OCI-LY3 (cell line): Measurements from ENCODE around the gene PRSS56.

Source experiments
- H2AFZ ChIP-seq: fragments of 200-600, 300-600 bp; shearing (Covaris generic); 2 replicates; pipeline ENCODE4 v1.6.0; 2014; ENCODE audit warnings: antibody characterized with exemption, low read depth, low read length
- H3K27ac ChIP-seq: fragments of 200-600, 300-600 bp; sonication (generic); 2 replicates; pipeline ENCODE4 v1.5.1; 2014; ENCODE audit warnings: mild to moderate bottlenecking, low read length, moderate library complexity, mixed read lengths
- H3K27me3 ChIP-seq: fragments of 200-600, 300-600 bp; sonication (generic); 2 replicates; pipeline ENCODE4 v1.6.1; 2014; ENCODE audit warnings: low read depth, low read length, mixed read lengths
- H3K36me3 ChIP-seq: fragments of 200-600, 300-600 bp; sonication (generic); replicated peaks from 2 replicates; pipeline ENCODE3; 2014; ENCODE audit warnings: low read depth, low read length, mixed read lengths
- H3K4me1 ChIP-seq: fragments of 300-600, 200-600 bp; sonication (generic); 2 replicates; pipeline ENCODE4 v1.6.1; 2014; ENCODE audit warnings: low read length, mixed read lengths
- H3K4me2 ChIP-seq: fragments of 200-600, 300-600 bp; sonication (generic); 2 replicates; pipeline ENCODE4 v1.6.1; 2014; ENCODE audit warnings: low read length, mixed read lengths
- H3K4me3 ChIP-seq: fragments of 300-600, 200-600 bp; sonication (generic); 2 replicates; pipeline ENCODE4 v1.5.1; 2014; ENCODE audit warnings: antibody characterized with exemption, mild to moderate bottlenecking, low read length, moderate library complexity
- H3K79me2 ChIP-seq: fragments of 300-600, 200-600 bp; shearing (Covaris generic); 2 replicates; pipeline ENCODE4 v1.6.1; 2014; ENCODE audit warnings: mild to moderate bottlenecking, low read length, mixed read lengths
- H3K9ac ChIP-seq: fragments of 300-600, 200-600 bp; shearing (Covaris generic); 2 replicates; pipeline ENCODE4 v1.6.0; 2014; ENCODE audit warnings: mild to moderate bottlenecking, low read length, moderate library complexity
- H3K9me3 ChIP-seq: fragments of 200-600, 300-600 bp; shearing (Covaris generic); 2 replicates; pipeline ENCODE4 v1.6.1; 2014; ENCODE audit warnings: low read length, mixed read lengths; ENCODE audit not compliant: insufficient read depth
- H4K20me1 ChIP-seq: fragments of 200-600, 300-600 bp; sonication (generic); 2 replicates; pipeline ENCODE4 v1.6.1; 2016; ENCODE audit warnings: low read length, mixed read lengths; ENCODE audit not compliant: insufficient read depth
- EZH2phosphoT487 ChIP-seq: fragments of 200-600 bp; shearing (Covaris generic); IDR thresholded peaks from 2 replicates; pipeline ENCODE4 v1.6.1; 2018; ENCODE audit warnings: antibody characterized with exemption, mixed run types, low read depth
- TF ChIP-seq, protein P1 (sequence below): fragments of 200-600, 300-600 bp; sonication (generic); IDR thresholded peaks from 2 replicates; pipeline ENCODE4 v1.5.1; 2014; ENCODE audit warnings: antibody characterized with exemption, low read length, low read depth

PRSS56 gene

DNA sequence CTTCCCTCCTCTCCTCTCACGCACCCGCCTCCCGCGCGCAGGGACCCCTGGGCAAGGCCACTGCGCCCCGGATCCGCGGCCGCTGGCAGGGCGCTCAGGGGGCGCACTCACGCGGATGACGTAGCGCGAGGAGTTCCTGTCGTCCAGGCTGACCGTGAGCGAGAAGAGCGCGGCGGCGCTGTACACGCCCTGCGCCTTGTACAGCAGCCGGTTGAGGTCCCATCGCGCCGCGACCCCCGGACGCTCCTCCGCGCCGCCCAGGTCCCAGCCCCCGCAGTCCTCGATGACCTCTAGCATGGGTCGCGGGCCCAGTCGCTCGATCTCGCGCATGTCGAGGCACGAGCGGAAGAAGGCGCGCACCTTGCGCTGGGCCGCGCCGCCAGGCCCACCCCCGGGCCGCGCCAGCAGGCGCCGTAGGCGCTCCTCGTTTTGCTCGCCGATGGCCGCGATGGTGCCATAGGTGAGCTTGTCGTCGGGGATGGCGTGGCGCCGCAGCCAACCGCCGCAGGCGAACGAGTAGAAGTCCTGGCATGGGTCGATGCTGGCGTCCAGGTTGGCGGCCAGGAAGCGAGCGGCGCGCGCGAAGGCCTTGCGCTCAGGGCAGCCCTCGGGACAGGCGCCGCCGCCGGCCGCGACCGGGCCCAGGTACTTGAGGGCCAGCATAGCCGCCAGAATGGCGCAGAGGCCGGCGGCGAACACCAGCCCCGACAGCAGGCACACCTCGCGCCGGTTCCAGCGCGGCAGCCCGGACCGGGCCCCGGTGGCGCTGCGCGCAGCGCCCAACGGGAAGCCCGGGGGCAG lies 34.2 kb upstream of the PRSS56 start:
- H3K4me2 ChIP-seq, result no peak overlapping the region
- no peak overlapping the region for H3K27ac ChIP-seq
- no peaks in the 10 kb centered on the region for H3K27me3 ChIP-seq
- no peak overlapping the region for H3K4me3 ChIP-seq
- H3K36me3 ChIP-seq, result no peaks in the 10 kb centered on the region
- no peaks in the 10 kb centered on the region for H3K79me2 ChIP-seq
- no peaks in the 10 kb centered on the region for H4K20me1 ChIP-seq
- no peak overlapping the region for H2AFZ ChIP-seq
- no peaks in the 10 kb centered on the region for H3K4me1 ChIP-seq
- TF ChIP-seq EZH2phosphoT487, result no peak
- TF ChIP-seq, protein P1, sequence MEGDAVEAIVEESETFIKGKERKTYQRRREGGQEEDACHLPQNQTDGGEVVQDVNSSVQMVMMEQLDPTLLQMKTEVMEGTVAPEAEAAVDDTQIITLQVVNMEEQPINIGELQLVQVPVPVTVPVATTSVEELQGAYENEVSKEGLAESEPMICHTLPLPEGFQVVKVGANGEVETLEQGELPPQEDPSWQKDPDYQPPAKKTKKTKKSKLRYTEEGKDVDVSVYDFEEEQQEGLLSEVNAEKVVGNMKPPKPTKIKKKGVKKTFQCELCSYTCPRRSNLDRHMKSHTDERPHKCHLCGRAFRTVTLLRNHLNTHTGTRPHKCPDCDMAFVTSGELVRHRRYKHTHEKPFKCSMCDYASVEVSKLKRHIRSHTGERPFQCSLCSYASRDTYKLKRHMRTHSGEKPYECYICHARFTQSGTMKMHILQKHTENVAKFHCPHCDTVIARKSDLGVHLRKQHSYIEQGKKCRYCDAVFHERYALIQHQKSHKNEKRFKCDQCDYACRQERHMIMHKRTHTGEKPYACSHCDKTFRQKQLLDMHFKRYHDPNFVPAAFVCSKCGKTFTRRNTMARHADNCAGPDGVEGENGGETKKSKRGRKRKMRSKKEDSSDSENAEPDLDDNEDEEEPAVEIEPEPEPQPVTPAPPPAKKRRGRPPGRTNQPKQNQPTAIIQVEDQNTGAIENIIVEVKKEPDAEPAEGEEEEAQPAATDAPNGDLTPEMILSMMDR, result no peak
- H3K9ac ChIP-seq, result no peak overlapping the region
- H3K9me3 ChIP-seq, result no peaks in the 10 kb centered on the region

DNA sequence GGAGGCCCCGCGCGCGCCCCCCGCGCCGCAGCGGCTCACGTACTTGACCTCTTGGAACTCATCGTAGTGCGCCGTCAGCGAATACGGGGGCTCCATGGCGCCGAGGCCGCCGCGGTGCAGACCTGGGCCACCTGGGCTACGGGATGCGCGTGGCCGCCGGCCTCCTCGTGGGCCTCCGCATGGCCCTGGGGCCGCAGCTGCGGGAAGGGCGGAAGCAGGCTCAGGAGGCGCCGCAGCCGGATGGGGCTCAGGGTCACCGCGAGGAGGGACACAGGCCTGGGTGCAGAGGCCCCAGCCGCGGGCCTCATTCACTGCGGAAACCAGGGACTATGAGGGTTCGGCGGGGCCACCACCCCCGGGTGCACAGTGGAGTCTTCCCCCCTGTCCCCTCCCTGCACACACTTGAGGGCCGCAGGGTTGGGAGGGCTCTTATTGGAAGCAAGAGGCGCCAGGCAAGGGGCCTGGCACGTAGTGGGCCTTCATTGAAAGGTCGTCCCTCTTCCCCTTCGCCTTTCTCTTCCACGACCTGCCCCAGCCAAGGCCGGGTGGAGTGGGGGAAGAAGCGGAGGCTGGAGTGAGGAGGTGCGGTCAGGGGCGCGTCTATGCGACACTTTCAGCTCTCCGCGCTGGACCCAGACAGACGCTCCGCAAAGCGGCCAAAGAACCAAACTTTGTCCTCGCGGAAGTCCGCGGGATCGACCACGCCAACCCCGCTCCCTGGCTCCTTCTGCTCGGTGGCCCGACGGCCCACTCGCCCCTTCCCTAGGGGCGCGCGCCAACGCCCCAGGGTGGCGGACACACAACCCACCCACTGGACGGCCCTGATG lies 33.4 kb upstream of the PRSS56 start:
- TF ChIP-seq EZH2phosphoT487, result no peak
- Histone ChIP-seq H4K20me1 (no peaks in the 10 kb centered on the region), H3K9ac (no peak overlapping the region), H3K4me3 (no peak overlapping the region), H3K36me3 (no peaks in the 10 kb centered on the region), H3K27me3 (no peaks in the 10 kb centered on the region), H3K4me2 (no peak overlapping the region), H3K27ac (no peak overlapping the region), H3K9me3 (no peaks in the 10 kb centered on the region), H3K79me2 (no peaks in the 10 kb centered on the region), H2AFZ (no peak overlapping the region), H3K4me1 (no peaks in the 10 kb centered on the region)

DNA sequence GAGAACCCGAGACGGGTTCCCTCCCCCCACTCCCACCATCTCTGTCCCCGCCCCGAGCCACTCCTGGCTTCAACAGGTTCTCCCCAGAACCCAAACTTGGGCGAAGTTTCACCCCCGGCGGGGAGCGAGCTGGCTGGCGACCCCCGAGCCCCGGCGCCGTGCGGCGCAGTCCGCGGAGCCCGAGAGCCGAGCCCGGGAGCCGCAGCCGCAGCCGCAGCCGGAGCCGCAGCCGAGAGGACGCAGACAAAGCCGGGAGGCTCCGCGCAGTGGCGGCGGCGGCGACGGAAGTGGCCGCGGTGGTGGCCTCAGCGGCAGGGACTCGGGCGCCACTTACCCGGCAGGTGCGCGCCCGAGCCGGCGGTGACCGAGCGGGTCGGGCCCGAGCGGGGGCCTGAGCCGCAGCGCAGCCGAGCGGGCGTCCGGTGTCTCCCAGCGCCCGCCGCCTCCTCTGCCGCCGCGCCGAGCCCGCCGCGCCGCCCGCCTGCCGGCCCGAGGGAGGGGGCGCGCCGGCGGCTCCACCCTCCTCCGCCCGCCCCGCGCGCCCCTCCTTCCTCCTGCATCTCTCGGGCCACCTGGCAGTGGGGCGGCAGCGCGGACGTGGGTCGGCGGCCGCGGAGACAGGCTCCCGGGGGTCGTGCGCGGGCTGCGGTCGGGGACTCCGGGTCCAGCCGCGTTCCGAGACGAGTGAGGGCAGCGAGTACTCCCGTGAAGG lies 32.6 kb upstream of the PRSS56 start, which contains the start of gene ECEL1:
TSS of gene ECEL1 (minus strand) at position 450 of the 712 bp plus-strand sequence. CDS start 1,181 bp downstream, outside the sequence.
- no peak within 1 kb of the TSS for H3K9ac ChIP-seq
- no peaks in the 10 kb centered on the region for H3K79me2 ChIP-seq
- H3K27me3 ChIP-seq, result no peaks in the 10 kb centered on the region
- TF ChIP-seq EZH2phosphoT487, result no peak
- TF ChIP-seq, protein P1, result no peak
- H3K9me3 ChIP-seq, result no peaks in the 10 kb centered on the region
- no peak within 1 kb of the TSS for H3K4me3 ChIP-seq
- no peak within 1 kb of the TSS for H3K4me2 ChIP-seq
- H4K20me1 ChIP-seq, result no peaks in the 10 kb centered on the region
- no peaks in the 10 kb centered on the region for H3K4me1 ChIP-seq
- H2AFZ ChIP-seq, result no peak within 1 kb of the TSS
- no peaks in the 10 kb centered on the region for H3K36me3 ChIP-seq
- no peak within 1 kb of the TSS for H3K27ac ChIP-seq

DNA sequence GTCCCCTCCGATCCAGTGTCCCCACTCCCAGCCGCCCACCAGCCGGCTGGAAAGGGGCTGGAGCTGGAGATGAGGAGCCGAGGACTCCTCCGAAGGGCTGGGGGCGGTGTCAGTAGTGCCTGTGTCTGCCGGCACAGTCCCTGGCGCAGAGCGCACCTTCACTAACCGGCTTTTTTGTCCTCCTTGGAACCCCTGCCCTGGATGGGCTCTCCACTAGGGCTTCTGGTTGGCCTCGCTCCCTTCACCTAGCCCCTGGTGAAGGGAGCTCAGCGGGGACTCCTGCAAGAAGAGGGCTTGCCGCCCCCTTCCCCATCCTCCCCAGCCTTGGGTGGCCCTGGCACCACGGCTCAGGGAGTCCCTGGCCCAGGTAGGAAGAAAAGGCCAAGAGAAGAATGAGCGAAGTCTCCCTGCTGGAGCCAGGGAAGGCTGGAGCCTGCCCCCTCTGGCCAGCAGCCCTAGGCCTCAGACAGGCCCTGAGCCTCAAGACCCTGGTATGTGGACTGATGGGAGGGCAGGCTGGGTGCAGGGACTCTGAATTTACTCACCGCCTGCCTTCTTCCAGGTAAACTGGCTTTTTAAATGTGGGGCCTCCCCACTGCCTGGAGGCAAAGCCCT lies 32.0 kb upstream of the PRSS56 start:
- H3K79me2 ChIP-seq, result no peaks in the 10 kb centered on the region
- H3K9ac ChIP-seq, result no peak overlapping the region
- TF ChIP-seq, protein P1, result no peak
- TF ChIP-seq EZH2phosphoT487, result no peak
- no peaks in the 10 kb centered on the region for H4K20me1 ChIP-seq
- no peak overlapping the region for H3K27ac ChIP-seq
- no peak overlapping the region for H3K4me3 ChIP-seq
- H3K4me1 ChIP-seq, result no peaks in the 10 kb centered on the region
- H2AFZ ChIP-seq, result no peak overlapping the region
- no peaks in the 10 kb centered on the region for H3K27me3 ChIP-seq
- no peak overlapping the region for H3K4me2 ChIP-seq
- no peaks in the 10 kb centered on the region for H3K9me3 ChIP-seq
- H3K36me3 ChIP-seq, result no peaks in the 10 kb centered on the region
